ENCODE data around the gene NFKB1.

GRCh38 chr4:102627831-102628523 lies 126.8 kb downstream of the NFKB1 start:
- TF ChIP-seq, protein P1, sequence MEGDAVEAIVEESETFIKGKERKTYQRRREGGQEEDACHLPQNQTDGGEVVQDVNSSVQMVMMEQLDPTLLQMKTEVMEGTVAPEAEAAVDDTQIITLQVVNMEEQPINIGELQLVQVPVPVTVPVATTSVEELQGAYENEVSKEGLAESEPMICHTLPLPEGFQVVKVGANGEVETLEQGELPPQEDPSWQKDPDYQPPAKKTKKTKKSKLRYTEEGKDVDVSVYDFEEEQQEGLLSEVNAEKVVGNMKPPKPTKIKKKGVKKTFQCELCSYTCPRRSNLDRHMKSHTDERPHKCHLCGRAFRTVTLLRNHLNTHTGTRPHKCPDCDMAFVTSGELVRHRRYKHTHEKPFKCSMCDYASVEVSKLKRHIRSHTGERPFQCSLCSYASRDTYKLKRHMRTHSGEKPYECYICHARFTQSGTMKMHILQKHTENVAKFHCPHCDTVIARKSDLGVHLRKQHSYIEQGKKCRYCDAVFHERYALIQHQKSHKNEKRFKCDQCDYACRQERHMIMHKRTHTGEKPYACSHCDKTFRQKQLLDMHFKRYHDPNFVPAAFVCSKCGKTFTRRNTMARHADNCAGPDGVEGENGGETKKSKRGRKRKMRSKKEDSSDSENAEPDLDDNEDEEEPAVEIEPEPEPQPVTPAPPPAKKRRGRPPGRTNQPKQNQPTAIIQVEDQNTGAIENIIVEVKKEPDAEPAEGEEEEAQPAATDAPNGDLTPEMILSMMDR (IDR thresholded peaks at IDR 0.05; ENCODE audit: insufficient read depth, low read length), result no peak
- no peak for TF ChIP-seq GABPA (IDR thresholded peaks at IDR 0.05; ENCODE audit: low read depth)
